LNCAP (cell line): ENCODE data around the gene TMEM30A.
A peak's percentile ranks its signal among the peaks of the same experiment; 100 is the strongest.

ENCODE experiments used
- TF ChIP-seq, protein P1 (sequence below): fragments of 450-650 bp; IDR thresholded peaks from 2 replicates; pipeline ENCODE4 v1.5.1; 2017; ENCODE audit warnings: mild to moderate bottlenecking

The TMEM30A gene

DNA sequence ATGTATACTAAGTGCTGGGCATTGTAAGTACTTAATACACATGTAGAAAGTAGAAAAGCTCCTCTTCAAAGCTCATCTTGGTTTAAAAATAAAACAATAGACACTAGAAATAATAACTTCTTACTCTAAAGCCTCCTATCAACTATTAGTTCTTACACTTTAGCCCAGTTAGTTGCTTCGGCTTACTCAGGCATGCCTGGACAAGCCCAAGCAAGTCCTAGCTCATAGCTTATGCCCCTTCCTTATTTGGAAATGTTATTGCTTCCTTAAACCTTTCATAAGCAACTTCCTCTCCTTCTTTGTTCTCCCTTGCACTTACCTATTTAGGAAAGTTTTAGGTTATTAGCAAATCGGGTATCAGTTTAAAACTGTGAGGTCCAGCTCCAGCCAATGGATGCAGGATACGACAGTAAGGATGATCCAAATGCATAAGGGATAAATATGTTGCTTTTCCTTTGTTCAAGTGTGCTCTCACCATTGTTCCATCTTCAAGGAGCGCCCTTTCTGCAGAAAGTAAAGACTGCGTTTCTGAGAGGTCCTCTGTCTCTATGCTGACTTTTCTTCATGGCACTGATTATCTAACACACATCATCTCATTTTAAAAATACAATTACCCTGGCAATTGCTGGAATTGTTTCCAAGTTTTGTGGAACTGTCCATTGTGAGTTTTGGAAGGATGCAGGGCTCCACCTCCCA is 12.3 kb downstream of the TMEM30A start:
- TF ChIP-seq, protein P1, sequence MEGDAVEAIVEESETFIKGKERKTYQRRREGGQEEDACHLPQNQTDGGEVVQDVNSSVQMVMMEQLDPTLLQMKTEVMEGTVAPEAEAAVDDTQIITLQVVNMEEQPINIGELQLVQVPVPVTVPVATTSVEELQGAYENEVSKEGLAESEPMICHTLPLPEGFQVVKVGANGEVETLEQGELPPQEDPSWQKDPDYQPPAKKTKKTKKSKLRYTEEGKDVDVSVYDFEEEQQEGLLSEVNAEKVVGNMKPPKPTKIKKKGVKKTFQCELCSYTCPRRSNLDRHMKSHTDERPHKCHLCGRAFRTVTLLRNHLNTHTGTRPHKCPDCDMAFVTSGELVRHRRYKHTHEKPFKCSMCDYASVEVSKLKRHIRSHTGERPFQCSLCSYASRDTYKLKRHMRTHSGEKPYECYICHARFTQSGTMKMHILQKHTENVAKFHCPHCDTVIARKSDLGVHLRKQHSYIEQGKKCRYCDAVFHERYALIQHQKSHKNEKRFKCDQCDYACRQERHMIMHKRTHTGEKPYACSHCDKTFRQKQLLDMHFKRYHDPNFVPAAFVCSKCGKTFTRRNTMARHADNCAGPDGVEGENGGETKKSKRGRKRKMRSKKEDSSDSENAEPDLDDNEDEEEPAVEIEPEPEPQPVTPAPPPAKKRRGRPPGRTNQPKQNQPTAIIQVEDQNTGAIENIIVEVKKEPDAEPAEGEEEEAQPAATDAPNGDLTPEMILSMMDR = no peak

DNA sequence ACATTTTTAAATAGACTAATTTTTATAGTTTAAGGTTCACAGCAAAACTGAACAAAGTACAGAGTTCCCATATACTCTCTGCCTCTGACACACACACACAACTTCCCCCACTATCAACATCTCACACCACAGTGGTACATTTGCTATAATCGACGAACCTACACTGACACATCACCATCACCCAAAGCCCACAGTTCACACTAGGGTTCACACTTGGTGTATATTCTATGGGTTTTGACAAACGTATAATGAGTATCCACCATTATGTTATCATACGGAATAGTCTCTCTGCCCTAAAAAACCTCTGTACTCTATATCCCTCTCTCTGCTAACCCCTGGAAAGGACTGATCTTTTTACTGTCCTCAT is 15.6 kb downstream of the TMEM30A start:
- TF ChIP-seq, protein P1 = no peak

GRCh38 chr6:75268121-75268987 is 16.2 kb downstream of the TMEM30A start:
- TF ChIP-seq, protein P1 = no peak

- TF ChIP-seq, protein P1 = no peak
Observed at GRCh38 chr6:75267461-75267860, 17.1 kb downstream of the TMEM30A start.

GRCh38 chr6:75266716-75267291 is 17.8 kb downstream of the TMEM30A start:
- TF ChIP-seq, protein P1 = peak; percentile 82

DNA sequence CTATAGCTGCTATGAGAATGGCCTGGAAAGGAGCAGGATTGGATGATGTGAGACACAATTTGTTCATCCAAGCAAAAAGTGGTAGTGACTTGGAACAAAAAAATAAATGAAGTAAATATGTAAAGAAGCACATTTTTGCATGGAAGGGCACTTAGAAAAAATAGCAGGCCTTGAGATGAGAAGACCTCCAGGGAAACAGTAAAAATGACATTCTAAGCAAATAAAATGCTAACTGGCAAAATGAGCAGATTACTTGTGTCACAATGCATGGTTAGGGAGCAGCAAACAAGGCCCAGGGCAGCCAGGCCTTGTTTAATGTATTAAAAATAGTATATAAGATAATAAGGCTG is 21.2 kb downstream of the TMEM30A start:
- TF ChIP-seq, protein P1 = no peak

- TF ChIP-seq, protein P1 = no peak
Observed at GRCh38 chr6:75262716-75263400, 21.7 kb downstream of the TMEM30A start.
